HG02798 (cell line): ENCODE results near the gene ARHGAP8.
"Not testable (repeated sequence)": the region's sequence is repeated elsewhere in the genome, so short reads cannot be mapped to it uniquely, and the experiment has no call there.

Source experiments
- ATAC-seq: cut with Tn5 transposase; IDR thresholded peaks from one replicate; pipeline ENCODE4 v1.9.1; 2021; ENCODE audit warnings: mild to moderate bottlenecking; ENCODE audit not compliant: unreplicated experiment, poor library complexity

The ARHGAP8 gene

GRCh38 chr22:44847380-44847779 lies 95.0 kb downstream of the ARHGAP8 start:
- ATAC-seq: no peak

GRCh38 chr22:44847892-44848291 lies 95.5 kb downstream of the ARHGAP8 start:
- ATAC-seq: no peak

GRCh38 chr22:44848296-44848741 lies 95.9 kb downstream of the ARHGAP8 start:
- no peak for ATAC-seq

- no peak for ATAC-seq
Measured at GRCh38 chr22:44848791-44849420, 96.5 kb downstream of the ARHGAP8 start.

- no peak for ATAC-seq
Measured at GRCh38 chr22:44850946-44851345, 98.6 kb downstream of the ARHGAP8 start.

GRCh38 chr22:44854641-44855040 lies 102.3 kb downstream of the ARHGAP8 start:
- ATAC-seq: not testable (repeated sequence)

- ATAC-seq: no peak
Measured at GRCh38 chr22:44855855-44856254, 103.5 kb downstream of the ARHGAP8 start.

GRCh38 chr22:44858819-44859218 lies 106.4 kb downstream of the ARHGAP8 start:
- not testable (repeated sequence) for ATAC-seq

GRCh38 chr22:44859641-44860040 lies 107.3 kb downstream of the ARHGAP8 start:
- ATAC-seq: no peak

GRCh38 chr22:44860311-44860710 lies 107.9 kb downstream of the ARHGAP8 start:
- no peak for ATAC-seq

- no peak for ATAC-seq
Measured at GRCh38 chr22:44861245-44861644, 108.9 kb downstream of the ARHGAP8 start.

- ATAC-seq: no peak
Measured at GRCh38 chr22:44862281-44862680, 109.9 kb downstream of the ARHGAP8 start.

- no peak for ATAC-seq
Measured at GRCh38 chr22:44862981-44863860, 110.8 kb downstream of the ARHGAP8 start.

GRCh38 chr22:44865193-44866057 lies 113.0 kb downstream of the ARHGAP8 start:
- no peak for ATAC-seq

GRCh38 chr22:44869196-44869595 lies 116.8 kb downstream of the ARHGAP8 start:
- no peak for ATAC-seq

GRCh38 chr22:44870021-44870420 lies 117.6 kb downstream of the ARHGAP8 start:
- no peak for ATAC-seq

GRCh38 chr22:44871782-44872181 lies 119.4 kb downstream of the ARHGAP8 start:
- no peak for ATAC-seq

- ATAC-seq: no peak
Measured at GRCh38 chr22:44876921-44877320, 124.5 kb downstream of the ARHGAP8 start.

GRCh38 chr22:44878483-44879300 lies 126.3 kb downstream of the ARHGAP8 start:
- no peak for ATAC-seq

GRCh38 chr22:44879301-44879680 lies 126.9 kb downstream of the ARHGAP8 start:
- ATAC-seq: no peak
